HG03378 (cell line): ENCODE measurements around the gene RPS2.

Source experiments
- ATAC-seq: cut with Tn5 transposase; IDR thresholded peaks from one replicate; pipeline ENCODE4 v1.9.1; 2021; ENCODE audit warnings: mild to moderate bottlenecking, moderate library complexity; ENCODE audit not compliant: unreplicated experiment

Gene RPS2

DNA sequence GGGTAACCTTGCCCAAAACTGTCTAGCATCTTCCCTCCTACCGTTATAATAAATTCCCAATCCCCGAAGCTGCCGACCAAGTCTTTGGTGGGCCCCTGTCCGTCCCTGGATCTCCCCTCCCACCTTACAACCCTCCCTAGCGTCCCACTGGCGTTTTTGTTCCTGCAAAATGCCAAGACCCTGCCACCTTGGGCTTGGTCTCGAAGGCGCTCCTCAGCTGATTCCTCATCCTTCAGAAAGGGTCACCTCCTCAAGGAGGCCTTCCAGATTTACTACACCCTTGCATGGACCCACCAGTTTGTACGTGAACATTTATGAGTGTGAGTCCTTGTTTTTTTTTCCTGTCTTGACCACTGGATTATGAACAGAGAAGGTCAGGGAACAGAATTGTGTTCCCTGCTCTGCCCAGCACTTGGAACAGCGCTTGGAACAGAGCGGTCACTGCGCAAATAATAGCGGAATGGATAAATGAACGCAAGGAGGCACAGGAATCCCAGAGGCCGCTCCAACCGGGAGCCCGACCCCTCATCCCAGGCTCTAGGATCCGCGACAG lies 18.4 kb upstream of the RPS2 start:
- no peak for ATAC-seq

- ATAC-seq = no peak
Observed at GRCh38 chr16:1982013-1982433, 17.4 kb upstream of the RPS2 start.

DNA sequence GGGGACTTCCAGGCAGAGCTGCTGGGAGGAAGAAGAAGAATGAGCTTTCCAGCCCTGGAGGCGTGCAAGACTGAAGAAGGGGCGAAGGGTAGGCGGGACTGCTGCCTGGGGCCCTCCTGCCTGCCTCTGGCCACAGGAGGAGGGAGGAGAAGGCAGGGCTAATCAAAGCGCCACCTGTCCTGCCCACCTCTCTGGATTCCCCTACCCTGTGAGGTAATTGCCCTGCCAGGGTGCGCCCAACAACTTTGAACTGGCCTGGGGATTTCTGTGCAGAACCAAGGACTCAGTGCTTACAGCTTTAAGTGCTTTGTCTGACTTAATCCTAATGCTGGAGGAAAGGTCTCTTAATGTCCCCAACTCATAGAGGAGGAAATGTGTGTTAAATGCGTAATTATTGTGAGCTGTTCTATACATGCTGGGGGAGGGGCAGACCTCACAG lies 16.8 kb upstream of the RPS2 start, which contains the start of gene NOXO1:
Gene NOXO1 (minus strand): TSS at position 72 of the 439 bp plus-strand sequence. CDS start 290 bp downstream, outside the sequence.
- no peak for ATAC-seq

GRCh38 chr16:1980770-1981087 lies 16.1 kb upstream of the RPS2 start:
- no peak for ATAC-seq

DNA sequence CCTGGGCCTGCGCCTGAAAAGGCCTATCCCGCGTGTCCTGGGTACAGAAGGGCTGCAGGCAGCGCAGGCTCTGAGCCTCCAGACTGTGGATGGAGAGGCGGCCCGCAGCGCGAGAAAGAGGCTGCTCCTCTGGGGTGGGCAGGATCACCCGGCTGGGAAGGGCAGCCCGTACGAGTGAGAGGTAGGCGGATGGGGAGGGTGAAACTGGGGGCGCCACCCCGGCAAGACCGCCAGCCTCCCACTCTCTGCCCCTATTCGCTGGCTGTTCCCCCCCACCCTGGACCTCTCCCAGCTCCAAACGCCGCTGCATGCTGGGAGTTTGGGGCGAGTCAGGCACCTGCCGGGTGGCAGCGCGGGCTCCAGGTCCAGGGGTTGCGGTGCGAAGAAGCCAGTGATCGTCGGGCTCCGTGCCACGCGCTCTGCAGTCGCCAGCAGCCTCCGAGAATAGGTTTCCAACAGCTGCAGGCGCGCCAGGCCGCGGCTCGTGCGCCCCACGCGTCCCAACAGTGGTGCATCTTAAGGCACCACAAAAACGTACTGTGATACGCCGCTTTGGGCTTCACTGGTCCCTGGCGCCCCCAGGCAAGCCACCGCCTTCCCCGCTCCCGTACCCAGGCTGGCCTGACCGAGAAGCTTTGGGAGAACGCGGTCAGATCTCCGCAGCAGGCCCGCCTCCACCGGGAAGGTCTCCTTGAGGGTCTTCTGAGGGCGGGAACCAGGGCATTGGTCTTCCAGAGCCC lies 15.6 kb upstream of the RPS2 start:
- ATAC-seq = no peak

DNA sequence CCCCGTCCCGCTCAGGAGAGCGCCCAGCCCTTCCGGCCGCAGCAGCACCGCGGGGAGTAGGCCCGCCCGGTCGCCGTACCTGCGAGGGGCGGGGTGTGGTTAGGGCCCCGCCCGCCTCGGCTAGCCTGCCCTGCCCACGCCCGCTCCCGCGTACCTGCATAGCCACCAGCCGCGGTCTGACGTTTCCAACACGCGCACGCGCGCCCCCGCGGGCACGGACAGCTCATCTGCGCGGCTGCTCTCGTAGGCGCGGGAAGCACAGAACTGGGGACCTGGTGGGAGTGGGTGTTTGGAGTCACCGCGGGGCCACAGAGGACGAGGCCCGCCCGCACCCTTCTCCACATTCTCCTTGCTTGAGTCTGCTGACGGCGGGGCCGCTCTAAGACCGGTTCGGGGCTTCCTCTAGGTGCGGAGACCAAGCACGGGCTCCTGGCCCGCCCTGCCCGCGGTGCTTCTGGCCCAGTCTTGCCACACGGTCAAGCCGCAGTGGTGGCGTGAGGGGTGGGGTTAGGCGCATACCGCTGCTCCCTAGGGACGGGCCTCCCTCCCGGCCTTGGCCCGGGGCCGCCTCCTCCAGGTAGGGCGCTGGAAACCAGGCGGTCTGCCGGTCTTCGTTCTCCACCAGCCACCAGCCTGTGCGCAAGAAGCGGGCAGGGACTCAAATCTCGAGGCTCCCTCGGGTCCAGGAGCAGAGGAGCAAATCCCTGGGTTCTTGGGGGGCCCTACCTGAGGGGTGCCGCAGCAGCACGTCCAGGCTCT lies 14.8 kb upstream of the RPS2 start:
- ATAC-seq = no peak

- ATAC-seq = no peak
Observed at GRCh38 chr16:1978476-1979120, 14.0 kb upstream of the RPS2 start.

GRCh38 chr16:1977875-1978268 lies 13.2 kb upstream of the RPS2 start:
- no peak for ATAC-seq

DNA sequence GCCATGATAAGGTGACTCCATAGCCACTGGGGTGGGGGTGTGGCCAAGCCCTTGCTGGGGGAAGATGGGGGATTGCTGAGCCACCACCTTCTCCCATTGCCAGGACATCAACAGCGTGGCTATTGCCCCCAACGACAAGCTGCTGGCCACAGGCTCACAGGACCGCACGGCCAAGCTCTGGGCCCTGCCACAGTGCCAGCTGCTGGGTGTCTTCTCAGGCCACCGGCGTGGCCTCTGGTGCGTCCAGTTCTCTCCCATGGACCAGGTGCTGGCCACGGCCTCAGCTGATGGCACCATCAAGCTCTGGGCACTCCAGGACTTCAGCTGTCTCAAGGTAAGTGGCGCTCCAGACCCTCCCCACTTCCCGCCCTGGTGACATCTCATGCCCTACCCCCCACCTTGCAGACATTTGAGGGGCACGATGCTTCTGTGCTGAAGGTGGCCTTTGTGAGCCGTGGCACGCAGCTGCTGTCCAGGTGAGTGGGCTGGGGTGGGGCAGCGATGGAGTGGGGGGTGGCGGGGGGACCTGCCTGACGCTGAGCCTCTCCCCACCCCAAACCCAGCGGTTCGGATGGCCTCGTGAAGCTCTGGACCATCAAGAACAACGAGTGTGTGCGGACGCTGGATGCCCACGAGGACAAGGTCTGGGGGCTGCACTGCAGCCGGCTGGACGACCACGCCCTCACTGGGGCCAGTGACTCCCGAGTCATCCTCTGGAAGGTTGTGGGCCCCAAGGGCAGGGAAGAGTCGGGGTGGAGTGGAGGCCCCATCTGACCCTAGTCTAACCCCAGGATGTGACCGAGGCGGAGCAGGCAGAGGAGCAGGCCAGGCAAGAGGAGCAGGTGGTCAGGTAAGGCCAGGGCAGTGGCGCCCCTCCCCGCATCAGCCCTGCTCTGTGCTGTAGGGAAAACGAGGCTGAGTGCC lies 12.6 kb upstream of the RPS2 start:
- no peak for ATAC-seq

DNA sequence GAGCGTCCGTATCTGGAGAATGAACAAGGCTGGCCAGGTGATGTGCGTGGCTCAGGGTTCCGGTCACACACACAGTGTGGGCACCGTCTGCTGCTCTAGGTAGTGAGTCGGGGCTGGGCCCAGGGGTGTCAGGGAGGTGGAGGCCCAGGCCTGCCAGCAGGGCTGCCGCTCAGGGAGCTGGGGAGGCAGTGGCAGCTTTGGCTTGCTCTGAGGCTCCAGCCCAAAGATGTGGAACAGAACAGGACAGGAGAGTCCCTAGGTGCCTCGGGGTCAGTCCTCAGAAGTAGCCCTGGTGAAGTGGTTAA lies 11.5 kb upstream of the RPS2 start:
- ATAC-seq = no peak

- ATAC-seq = no peak
Observed at GRCh38 chr16:1975432-1976215, 11.0 kb upstream of the RPS2 start.

DNA sequence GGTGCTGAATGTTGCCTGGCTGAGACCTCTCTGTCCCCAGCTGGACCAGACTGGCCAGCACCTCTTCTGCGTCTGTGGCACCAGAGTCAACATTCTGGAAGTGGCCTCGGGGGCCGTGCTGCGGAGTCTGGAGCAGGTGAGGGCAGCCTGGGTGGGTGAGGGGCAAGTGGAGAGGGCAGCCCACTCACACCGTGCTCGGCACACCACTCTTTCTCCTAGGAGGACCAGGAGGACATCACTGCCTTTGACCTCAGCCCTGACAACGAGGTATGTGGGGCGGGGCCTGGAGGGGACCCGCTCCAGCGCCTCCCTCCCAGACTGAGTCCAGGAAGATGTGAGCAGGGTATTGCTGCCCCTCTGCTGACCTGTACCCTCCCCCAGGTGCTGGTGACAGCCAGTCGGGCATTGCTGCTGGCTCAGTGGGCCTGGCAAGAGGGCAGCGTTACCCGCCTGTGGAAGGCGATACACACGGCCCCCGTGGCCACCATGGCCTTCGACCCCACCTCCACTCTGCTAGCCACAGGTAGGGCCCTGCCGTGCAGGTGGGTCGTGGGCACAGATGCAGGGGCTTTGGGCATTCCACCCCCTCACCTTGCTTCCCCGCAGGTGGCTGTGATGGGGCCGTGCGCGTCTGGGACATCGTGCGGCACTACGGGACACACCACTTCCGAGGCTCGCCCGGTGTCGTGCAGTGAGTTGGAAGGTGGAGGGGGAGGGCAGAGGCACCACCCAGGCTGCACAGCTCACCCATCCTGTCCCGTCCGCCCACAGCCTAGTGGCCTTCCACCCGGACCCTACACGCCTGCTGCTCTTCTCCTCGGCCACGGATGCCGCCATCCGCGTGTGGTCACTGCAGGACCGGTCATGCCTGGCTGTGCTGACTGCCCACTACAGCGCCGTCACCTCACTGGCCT lies 9.8 kb upstream of the RPS2 start:
- ATAC-seq = no peak

GRCh38 chr16:1973461-1974156 lies 9.0 kb upstream of the RPS2 start:
- no peak for ATAC-seq

- ATAC-seq = no peak
Observed at GRCh38 chr16:1972490-1972877, 7.9 kb upstream of the RPS2 start.

- peak; percentile 58 for ATAC-seq
Observed at GRCh38 chr16:1971796-1972489, 7.3 kb upstream of the RPS2 start, which contains the start of gene TBL3. Gene TBL3 (plus strand): TSS chr16:1972053. CDS start chr16:1972165, 112 bp downstream.

GRCh38 chr16:1968146-1968953 lies 3.7 kb upstream of the RPS2 start:
- no peak for ATAC-seq

DNA sequence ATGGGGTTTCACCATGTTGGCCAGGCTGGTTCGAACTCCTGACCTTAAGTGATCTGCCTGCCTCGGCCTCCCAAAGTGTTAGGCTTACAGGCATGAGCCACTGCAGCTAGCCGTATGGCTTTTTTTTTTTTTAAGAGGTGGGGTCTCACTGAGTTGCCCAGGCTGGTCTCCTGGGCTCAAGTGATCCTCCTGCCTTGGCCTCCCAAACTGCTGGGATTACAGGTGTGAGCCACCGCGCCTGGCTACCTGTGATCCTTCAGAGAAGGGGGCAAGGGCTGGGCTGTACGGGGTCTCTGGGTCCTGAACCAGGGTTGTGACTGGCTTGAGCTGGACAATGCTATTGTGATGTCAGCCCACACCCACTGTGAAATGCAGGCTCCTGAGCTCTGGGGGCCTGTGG lies 1.8 kb upstream of the RPS2 start, which contains the start of gene RNF151:
Gene RNF151 (plus strand): TSS at position 397 of the 400 bp plus-strand sequence. CDS start 26 bp downstream, outside the sequence.
- no peak for ATAC-seq
